Upper lobe of left lung (tissue), 6 donors: Measurements from ENCODE around the gene FUCA1. TPM values are rescaled to one million over a fixed set of nuclear protein-coding genes. Genes with fewer than 3 reads are reported as not detected.

Experiments
- ATAC-seq, 2 donors: fragments of 200-7000 bp; cut with Tn5 transposase; one replicate each; pipeline ENCODE4 v1.9.1; 2022; ENCODE audit warnings: mild to moderate bottlenecking in 2 of 2, moderate library complexity in 2 of 2; ENCODE audit not compliant: low FRiP score in 2 of 2
- DNase-seq, 2 donors: peaks; one replicate each; pipeline ENCODE4 v3.0.0-alpha.2; 2019 to 2020
- H3K27ac ChIP-seq, 4 donors: fragments of 200-600 bp; sonication (generic); one replicate each; pipeline ENCODE4 v1.5.1; 2016 to 2019
- H3K27me3 ChIP-seq, 4 donors: fragments of 200-600 bp; sonication (generic); one replicate each; pipeline ENCODE4 v1.5.1; 2017 to 2019
- H3K36me3 ChIP-seq, 4 donors: fragments of 200-600 bp; sonication (generic); one replicate each; pipeline ENCODE4 v1.5.1; 2016 to 2019
- H3K4me1 ChIP-seq, 4 donors: fragments of 200-600 bp; sonication (generic); one replicate each; pipeline ENCODE4 v1.5.1; 2018 to 2019
- H3K4me3 ChIP-seq, 4 donors: fragments of 200-600 bp; sonication (generic); one replicate each; pipeline ENCODE4 v1.5.1; 2017 to 2019; ENCODE audit warnings: mild to moderate bottlenecking in 2 of 4, moderate library complexity in 1 of 4
- H3K9me3 ChIP-seq, 4 donors: fragments of 200-600 bp; sonication (generic); one replicate each; pipeline ENCODE4 v1.5.1; 2018 to 2019
- EP300 ChIP-seq, 4 donors: sonication (generic); formaldehyde crosslinking; IDR thresholded peaks; one replicate each; pipeline ENCODE4 v1.5.1; 2017; ENCODE audit warnings: antibody characterized with exemption in 4 of 4, control low read depth in 2 of 4
- POLR2A ChIP-seq, 4 donors: fragments of 450-650 bp; IDR thresholded peaks; one replicate each; pipeline ENCODE4 v1.5.1; 2016 to 2017; ENCODE audit warnings: antibody characterized with exemption in 4 of 4, mild to moderate bottlenecking in 2 of 4
- POLR2AphosphoS5 ChIP-seq, 2 donors: sonication (generic); formaldehyde crosslinking; IDR thresholded peaks; one replicate each; pipeline ENCODE4 v1.5.1; 2017; ENCODE audit warnings: antibody characterized with exemption in 2 of 2
- WGBS, 2 donors: methylation state at CpG; one replicate each; pipeline ENCODE4 v1.1.5; 2017 to 2018; 5-methylcytosine and 5-hydroxymethylcytosine counted together
- total RNA-seq, 6 donors: library from RNA; depleted of rRNA in 4 of 6; stranded (reverse); fragments of >200 nt in 4 of 6; gene quantifications; one replicate each; pipeline versions ENCODE4 v1.1.0 to v1.2.1, GENCODE V29; 2016 to 2021
- TF ChIP-seq, protein P1 (sequence below), 6 experiments: fragments of 450-650 bp in 4 of 6; fragments of 200-600 bp in 2 of 6; sonication (generic) in 2 of 6; IDR thresholded peaks; one replicate each; pipeline ENCODE4 v1.5.1; 2016 to 2019; ENCODE audit warnings: antibody characterized with exemption in 6 of 6
- donor health status: DM: no; HTN: no; CAD: no; lungs with moderate emphysema.
- donor health status: DM: no; HTN: yes; CAD: no; lungs with severe emphysema.

Gene FUCA1
- total RNA-seq, 6 donors from 2014 or later: 22.6 to 70.8 (median 40.5) TPM

DNA sequence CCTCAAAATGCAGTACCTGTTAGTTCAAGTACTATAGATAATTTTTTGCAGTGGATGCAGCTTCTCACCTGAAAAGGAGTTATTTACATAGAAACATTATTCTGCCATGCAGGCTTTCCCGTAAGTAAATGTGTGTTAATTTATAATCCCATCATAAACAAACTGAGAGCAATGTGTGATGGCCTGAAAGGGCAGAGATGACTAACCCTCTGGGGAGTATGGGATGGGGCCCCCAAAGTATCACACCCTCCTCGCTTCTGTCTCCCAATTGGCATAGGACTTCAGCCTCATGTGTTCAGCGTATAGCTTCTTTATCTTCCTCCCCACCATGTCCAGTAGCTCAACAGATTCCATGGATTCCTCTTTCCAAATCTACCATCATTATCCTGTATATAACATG is 50.5 kb downstream of the FUCA1 start:
- H3K4me1 ChIP-seq: no peaks in the 10 kb centered on the region
- DNase-seq (no peak), ATAC-seq (no peak)
- no peaks in the 10 kb centered on the region for H3K27me3 ChIP-seq
- peaks cover 6 to 69% (median 53%) of the 10 kb centered on the region in 4 donors for H3K36me3 ChIP-seq
- WGBS, 2 donors: 84 to 98% methylated on average over 3 of the region's 3 CpGs
- no peaks in the 10 kb centered on the region for H3K9me3 ChIP-seq
- H3K4me3 ChIP-seq: no peak overlapping the region
- no peak overlapping the region for H3K27ac ChIP-seq
- TF ChIP-seq POLR2A (IDR thresholded peaks at IDR 0.05): no peak
- TF ChIP-seq, protein P1, sequence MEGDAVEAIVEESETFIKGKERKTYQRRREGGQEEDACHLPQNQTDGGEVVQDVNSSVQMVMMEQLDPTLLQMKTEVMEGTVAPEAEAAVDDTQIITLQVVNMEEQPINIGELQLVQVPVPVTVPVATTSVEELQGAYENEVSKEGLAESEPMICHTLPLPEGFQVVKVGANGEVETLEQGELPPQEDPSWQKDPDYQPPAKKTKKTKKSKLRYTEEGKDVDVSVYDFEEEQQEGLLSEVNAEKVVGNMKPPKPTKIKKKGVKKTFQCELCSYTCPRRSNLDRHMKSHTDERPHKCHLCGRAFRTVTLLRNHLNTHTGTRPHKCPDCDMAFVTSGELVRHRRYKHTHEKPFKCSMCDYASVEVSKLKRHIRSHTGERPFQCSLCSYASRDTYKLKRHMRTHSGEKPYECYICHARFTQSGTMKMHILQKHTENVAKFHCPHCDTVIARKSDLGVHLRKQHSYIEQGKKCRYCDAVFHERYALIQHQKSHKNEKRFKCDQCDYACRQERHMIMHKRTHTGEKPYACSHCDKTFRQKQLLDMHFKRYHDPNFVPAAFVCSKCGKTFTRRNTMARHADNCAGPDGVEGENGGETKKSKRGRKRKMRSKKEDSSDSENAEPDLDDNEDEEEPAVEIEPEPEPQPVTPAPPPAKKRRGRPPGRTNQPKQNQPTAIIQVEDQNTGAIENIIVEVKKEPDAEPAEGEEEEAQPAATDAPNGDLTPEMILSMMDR (IDR thresholded peaks at IDR 0.05): no peak
- no peak for TF ChIP-seq POLR2AphosphoS5 (IDR thresholded peaks at IDR 0.05)
- no peak for TF ChIP-seq EP300 (IDR thresholded peaks at IDR 0.05)

DNA sequence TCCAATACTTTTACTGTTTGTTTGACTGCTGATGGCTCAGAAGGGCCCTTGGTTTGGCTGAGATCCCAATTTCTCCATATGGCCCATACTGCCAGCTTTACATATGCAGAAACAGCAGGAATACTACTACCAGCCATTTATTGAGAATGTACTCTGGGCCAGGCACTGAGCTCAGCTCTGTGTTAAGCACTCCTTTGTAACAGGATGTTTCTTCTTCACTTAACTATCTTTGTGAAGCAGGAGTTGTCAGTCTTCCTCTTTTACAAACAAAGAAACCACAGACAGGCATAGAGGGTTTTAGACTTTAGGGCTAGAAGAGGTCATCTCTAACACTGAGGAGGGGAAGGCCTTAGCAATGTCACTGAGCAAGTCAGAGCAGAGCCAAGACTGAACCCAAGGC is 51.2 kb downstream of the FUCA1 start:
- no peaks in the 10 kb centered on the region for H3K4me1 ChIP-seq
- no peaks in the 10 kb centered on the region for H3K27me3 ChIP-seq
- DNase-seq (no peak), ATAC-seq (no peak)
- no peaks in the 10 kb centered on the region for H3K9me3 ChIP-seq
- no peak overlapping the region for H3K4me3 ChIP-seq
- peaks cover 6 to 76% (median 56%) of the 10 kb centered on the region in 4 donors for H3K36me3 ChIP-seq
- H3K27ac ChIP-seq: no peak overlapping the region
- TF ChIP-seq POLR2AphosphoS5 (IDR thresholded peaks at IDR 0.05) (no peak), EP300 (IDR thresholded peaks at IDR 0.05) (no peak), POLR2A (IDR thresholded peaks at IDR 0.05) (no peak)
- TF ChIP-seq, protein P1 (IDR thresholded peaks at IDR 0.05): no peak

DNA sequence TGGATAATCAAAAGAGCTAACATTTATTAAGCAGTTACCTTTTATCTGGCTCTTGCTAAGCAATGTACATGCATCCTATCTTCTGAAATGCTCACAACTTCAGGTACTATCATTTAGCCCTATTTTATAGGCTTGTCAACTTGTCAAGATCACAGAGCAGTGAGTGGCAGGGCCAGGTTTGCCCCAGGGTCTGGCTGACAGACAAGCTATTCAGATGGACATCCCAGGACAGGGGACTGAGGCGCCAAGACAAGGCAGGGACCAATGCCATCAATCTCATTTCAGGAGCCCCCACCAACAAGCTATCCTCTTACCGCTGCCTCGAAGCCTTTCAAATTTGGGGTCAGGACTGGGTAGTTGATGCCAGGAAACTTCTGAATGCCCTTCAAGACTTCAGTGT is 51.7 kb downstream of the FUCA1 start:
- ATAC-seq (no peak), DNase-seq (no peak)
- WGBS, 2 donors: 91% methylated on average over 3 of the region's 3 CpGs; no CpG with 5 or more reads in 1 of the 2 donors
- Histone ChIP-seq H3K27me3 (no peaks in the 10 kb centered on the region), H3K36me3 (peaks cover 6 to 82% (median 57%) of the 10 kb centered on the region in 4 donors), H3K4me1 (no peaks in the 10 kb centered on the region), H3K27ac (no peak overlapping the region), H3K4me3 (no peak overlapping the region), H3K9me3 (no peaks in the 10 kb centered on the region)
- TF ChIP-seq, protein P1 (IDR thresholded peaks at IDR 0.05): no peak
- TF ChIP-seq EP300 (IDR thresholded peaks at IDR 0.05) (no peak), POLR2A (IDR thresholded peaks at IDR 0.05) (no peak), POLR2AphosphoS5 (IDR thresholded peaks at IDR 0.05) (no peak)

DNA sequence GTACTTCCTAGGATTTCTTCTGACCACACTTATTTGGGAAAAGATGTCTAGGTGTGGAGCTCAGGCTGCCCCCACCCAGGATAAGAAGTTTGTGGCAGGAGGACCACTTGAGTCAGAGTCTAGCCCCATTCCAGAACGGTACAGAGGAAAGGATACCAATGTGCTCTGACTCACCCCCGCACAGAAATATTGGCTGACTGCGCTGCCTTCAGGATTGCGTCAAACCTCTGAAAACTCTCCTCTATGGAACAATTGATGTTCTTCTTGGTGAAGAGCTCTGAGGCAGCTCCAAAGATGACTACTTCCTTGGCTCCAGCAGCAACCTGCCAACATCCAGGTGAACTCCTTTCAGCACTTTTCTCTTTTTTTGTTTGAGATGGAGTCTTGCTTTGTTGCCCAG is 54.1 kb downstream of the FUCA1 start:
- ATAC-seq (no peak), DNase-seq (no peak)
- Histone ChIP-seq H3K36me3 (peaks cover 6 to 75% (median 54%) of the 10 kb centered on the region in 4 donors), H3K4me1 (peaks cover 0 to 13% (median 5%) of the 10 kb centered on the region in 4 donors), H3K4me3 (no peak overlapping the region), H3K27me3 (no peaks in the 10 kb centered on the region), H3K27ac (no peak overlapping the region), H3K9me3 (no peaks in the 10 kb centered on the region)
- WGBS, 2 donors: 83 to 91% methylated on average over 4 of the region's 4 CpGs
- TF ChIP-seq POLR2A (IDR thresholded peaks at IDR 0.05): no peak
- no peak for TF ChIP-seq POLR2AphosphoS5 (IDR thresholded peaks at IDR 0.05)

DNA sequence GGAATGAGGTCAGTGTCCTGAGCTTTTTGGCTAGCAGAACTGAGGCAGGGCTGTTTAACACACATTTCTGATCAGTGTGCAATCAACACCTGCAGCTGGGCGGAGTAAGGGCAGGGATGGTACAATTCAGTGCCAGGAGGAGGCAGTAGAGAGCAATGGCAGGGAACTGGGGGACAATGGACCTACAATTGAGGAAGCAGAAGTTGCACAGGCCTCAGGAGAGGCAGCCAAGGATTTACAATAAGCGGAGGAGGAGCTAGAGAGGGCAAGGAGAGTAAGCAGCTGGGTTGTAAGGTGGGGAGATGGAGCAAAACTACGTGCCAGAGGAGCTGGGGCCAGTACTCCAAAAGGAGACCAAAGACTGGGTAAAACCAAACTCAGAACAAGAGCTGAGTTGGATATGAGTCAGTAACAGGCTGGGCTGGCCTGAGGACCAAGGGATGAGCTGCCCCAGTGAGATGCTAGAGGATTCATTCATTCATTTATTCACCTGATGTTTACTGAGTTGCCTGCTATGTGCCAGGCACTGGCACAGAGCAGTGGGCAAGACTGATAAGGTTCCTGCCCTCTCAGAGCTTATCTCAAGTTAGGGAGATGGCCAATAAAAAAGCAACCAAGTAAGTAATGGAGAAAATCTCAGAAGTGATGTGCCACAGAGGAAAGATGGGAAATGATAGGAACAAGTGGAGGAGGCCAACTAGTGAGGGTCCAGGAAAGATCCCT is 57.1 kb downstream of the FUCA1 start:
- peaks cover 0 to 63% (median 33%) of the 10 kb centered on the region in 4 donors for H3K36me3 ChIP-seq

More for the DNA sequence above, 57.1 kb downstream of the FUCA1 start:
- TF ChIP-seq, protein P1 (IDR thresholded peaks at IDR 0.05): peak; percentile 24 to 73 (median 63)
- TF ChIP-seq EP300 (IDR thresholded peaks at IDR 0.05): no peak
- Histone ChIP-seq H3K4me3 (no peak overlapping the region), H3K4me1 (peaks cover 0 to 13% (median 5%) of the 10 kb centered on the region in 4 donors), H3K27ac (peak overlapping the region in 1 of 4 donors; percentile 57), H3K27me3 (no peaks in the 10 kb centered on the region), H3K9me3 (no peaks in the 10 kb centered on the region)
- DNase-seq (peak in 1 of 2 donors; percentile 71), ATAC-seq (peak; percentile 82 to 89)
- 51 to 59% methylated on average over 3 of the region's 3 CpGs for WGBS, 2 donors
